Measurements from ENCODE around the gene FLT3LG.

FLT3LG gene

DNA sequence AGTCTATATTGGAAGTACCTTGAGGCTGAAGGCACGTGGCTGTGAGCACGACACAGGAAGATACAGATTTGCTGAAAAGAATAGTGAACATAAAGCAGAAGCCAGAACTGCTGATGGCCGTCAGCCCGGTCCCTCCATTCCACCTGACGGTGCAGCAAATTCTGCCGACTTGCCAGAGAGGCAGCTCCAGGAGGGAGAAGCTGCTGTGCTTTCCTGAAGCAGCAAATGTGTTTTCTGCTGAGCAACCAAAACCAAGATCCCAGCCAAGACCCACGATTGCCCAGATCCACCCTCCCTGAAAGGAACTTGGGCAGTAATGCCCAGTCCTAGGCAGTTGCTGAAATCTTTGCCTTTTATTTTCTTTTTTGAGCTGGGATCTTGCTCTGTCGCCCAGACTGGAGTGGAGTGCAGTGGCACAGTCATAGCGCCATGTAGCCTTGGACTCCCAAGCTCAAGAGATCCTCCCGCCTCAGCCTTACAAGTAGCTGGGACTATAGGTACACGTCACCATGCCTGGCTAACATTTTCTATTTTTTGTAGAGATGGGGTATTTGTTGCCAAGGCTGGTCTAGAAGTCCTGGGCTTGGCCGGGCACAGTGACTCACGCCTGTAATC, 46.8 kb downstream of the FLT3LG start:
- TF ChIP-seq, protein P1, sequence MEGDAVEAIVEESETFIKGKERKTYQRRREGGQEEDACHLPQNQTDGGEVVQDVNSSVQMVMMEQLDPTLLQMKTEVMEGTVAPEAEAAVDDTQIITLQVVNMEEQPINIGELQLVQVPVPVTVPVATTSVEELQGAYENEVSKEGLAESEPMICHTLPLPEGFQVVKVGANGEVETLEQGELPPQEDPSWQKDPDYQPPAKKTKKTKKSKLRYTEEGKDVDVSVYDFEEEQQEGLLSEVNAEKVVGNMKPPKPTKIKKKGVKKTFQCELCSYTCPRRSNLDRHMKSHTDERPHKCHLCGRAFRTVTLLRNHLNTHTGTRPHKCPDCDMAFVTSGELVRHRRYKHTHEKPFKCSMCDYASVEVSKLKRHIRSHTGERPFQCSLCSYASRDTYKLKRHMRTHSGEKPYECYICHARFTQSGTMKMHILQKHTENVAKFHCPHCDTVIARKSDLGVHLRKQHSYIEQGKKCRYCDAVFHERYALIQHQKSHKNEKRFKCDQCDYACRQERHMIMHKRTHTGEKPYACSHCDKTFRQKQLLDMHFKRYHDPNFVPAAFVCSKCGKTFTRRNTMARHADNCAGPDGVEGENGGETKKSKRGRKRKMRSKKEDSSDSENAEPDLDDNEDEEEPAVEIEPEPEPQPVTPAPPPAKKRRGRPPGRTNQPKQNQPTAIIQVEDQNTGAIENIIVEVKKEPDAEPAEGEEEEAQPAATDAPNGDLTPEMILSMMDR (conservative IDR thresholded peaks at IDR 0.05; ENCODE audit: low read depth, low read length): no peak
- no peak for DNase-seq (ENCODE audit: low read depth)
- no peak overlapping the region for H3K4me3 ChIP-seq (ENCODE audit: low read length)

DNA sequence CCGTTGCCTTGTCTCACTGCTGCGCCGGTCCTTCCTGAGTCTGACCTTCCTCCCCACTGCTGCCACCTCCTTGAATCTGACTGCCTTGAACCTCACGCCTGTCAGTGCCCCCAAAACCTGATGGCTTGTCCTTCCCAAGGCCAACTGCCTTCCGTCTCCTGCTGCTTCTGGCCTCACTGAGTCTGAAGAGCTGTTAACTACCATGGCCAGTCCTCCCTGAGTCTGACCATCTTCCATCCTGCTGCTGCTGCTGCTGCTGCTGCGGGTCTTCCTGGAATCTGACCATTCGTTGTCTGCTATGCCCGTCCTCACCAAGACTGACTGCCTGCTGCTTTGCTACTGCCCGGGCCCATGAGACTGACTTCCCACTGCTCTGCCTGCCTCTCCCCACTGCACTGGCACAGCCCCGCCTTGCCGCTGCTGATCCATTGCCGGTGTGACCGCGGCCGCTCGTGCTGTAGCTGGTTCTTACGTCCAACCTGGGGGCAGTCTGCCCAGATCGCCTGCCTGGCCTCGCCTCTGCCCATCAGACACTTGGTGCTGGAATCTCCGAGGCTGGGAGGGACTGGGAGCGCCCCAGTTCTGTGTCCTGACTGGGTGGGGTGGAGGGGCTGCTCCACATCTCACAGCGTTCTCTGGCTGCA, 50.9 kb downstream of the FLT3LG start:
- DNase-seq (ENCODE audit: low read depth): no peak
- TF ChIP-seq, protein P1 (conservative IDR thresholded peaks at IDR 0.05; ENCODE audit: low read depth, low read length): no peak
- H3K4me3 ChIP-seq (ENCODE audit: low read length): no peak overlapping the region

DNA sequence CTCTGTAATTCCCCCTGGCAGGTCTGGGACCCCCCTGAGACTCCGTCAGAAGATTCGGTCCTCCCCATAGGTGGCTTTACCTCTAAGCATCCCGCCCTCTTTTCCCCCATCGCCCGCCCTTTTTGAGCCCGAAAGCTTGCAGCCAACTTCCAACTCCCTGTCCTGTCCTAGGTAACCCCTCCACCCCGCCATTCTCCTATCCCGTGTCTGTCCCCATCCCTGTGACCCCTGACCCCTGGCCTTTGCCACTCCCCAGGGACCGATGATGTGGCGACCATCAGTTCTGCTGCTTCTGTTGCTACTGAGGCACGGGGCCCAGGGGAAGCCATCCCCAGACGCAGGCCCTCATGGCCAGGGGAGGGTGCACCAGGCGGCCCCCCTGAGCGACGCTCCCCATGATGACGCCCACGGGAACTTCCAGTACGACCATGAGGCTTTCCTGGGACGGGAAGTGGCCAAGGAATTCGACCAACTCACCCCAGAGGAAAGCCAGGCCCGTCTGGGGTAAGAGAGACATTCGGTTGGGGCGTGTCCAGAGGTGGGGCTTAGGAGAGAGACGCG, 54.3 kb downstream of the FLT3LG start:
- peak overlapping the region; percentile 58 for H3K4me3 ChIP-seq (ENCODE audit: low read length)
- TF ChIP-seq, protein P1 (conservative IDR thresholded peaks at IDR 0.05; ENCODE audit: low read depth, low read length): no peak
- DNase-seq (ENCODE audit: low read depth): no peak

DNA sequence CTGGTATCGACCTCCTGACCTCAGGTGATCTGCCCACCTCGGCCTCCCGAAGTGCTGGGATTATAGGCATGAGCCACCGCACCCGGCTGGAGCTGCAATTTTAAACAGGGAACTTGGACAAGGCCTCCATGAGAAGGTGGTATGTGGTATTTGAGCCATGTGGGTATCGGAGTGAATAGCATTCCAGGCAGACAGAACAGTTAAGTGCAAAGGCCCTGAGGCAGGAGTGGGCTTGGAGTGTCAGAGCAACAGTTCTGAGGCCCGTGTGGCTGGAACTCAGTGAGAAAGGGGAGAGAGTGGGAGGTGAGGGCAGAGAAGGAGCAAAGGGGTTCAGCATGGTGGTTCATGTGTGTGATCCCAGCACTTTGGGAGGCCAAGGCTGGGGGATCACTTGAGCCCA, 56.7 kb downstream of the FLT3LG start:
- TF ChIP-seq, protein P1 (conservative IDR thresholded peaks at IDR 0.05; ENCODE audit: low read depth, low read length): no peak
- DNase-seq (ENCODE audit: low read depth): no peak
- no peak overlapping the region for H3K4me3 ChIP-seq (ENCODE audit: low read length)

DNA sequence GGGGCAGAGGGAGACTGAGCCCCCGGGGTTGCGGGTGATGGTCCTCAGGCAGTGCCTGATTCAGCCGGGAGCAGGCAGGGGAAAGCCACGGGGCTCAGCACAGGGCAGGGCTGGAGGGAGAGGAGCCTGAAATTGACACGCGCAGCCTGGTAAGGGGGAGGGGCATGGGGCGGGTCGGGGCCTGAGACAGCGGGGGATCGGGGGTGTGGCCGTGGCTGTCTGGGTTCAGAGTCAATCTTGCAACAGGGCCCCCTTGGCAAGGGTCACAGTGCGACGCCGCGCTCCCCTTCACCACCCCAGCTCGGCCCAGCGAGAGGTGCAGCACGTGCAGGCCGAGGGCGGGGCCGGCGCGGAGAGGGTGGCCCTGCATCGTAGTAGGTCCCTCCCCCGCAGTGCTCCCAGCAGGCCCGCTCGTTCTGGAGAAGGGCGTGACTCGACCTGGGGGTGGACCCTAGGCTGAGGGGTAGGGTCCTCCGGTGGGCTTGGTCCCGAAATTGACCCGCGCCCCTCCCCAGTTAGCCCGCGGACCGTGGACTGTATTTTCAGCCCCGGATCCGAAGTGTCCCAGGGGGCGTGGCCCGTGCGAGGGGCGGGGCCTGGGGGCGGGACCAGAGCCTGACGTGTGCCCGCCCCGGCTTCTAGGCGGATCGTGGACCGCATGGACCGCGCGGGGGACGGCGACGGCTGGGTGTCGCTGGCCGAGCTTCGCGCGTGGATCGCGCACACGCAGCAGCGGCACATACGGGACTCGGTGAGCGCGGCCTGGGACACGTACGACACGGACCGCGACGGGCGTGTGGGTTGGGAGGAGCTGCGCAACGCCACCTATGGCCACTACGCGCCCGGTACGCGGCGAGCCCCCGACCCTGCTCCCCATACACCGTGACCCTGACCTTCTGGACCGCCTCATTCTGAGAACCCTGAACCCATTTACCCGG, 59.8 kb downstream of the FLT3LG start:
- DNase-seq (ENCODE audit: low read depth): no peak
- H3K4me3 ChIP-seq (ENCODE audit: low read length): peak overlapping the region; percentile 67
- TF ChIP-seq, protein P1 (conservative IDR thresholded peaks at IDR 0.05; ENCODE audit: low read depth, low read length): peak; percentile 39

DNA sequence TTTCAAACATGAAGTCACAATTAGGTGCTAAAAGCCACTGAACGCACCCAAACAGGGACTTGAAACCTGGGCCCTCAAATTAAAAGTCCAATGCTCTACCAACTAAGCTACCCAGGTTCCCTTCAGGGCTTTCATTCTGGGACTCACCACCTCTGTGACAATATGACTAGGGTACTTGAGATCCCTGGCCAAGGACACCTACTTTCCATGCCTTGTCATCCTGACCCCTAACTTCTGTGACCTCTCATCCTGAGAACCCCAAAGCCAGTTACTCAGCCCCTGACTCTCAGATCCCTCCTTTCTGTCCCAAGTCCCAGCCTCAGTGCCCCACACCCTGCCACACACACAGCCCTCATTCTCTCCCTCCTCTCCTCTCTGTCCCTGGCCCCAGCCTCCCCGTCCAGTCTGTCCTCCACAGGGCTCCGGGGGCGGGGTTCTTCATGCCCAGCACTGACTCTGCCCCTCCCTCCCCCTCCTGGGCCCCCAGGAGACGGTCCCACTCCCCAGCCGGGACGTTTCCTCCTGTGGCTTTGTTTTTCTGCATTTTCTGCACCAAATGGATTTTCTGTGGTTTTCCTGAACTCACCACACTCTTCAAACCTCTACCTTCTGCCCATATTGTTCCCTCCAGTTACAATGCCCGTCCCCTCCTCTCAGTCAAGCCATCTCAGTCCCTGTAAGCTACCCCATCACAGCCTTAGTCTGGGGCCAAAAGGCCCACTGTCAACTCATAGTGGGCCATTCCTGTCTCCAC, 60.8 kb downstream of the FLT3LG start:
- peak overlapping the region; percentile 67 for H3K4me3 ChIP-seq (ENCODE audit: low read length)
- no peak for DNase-seq (ENCODE audit: low read depth)
- TF ChIP-seq, protein P1 (conservative IDR thresholded peaks at IDR 0.05; ENCODE audit: low read depth, low read length): no peak

Measured in retinal pigment epithelial cell (primary cell).